Activated CD4-positive, alpha-beta T cell treated with anti-CD3 and anti-CD28 coated beads, Interleukin-2, amount 10 ng/mL, durations not matched to agents 24 days and 14 days (primary cell): ENCODE measurements around the gene CLTC. TPM values are rescaled to one million over a fixed set of nuclear protein-coding genes. Genes with fewer than 3 reads are reported as not detected.

Experiments used
- DNase-seq: peaks from one replicate; pipeline ENCODE4 v3.0.0; 2022
- H3K27ac Mint-ChIP-seq: one replicate; pipeline ENCODE4 v1.8.0; 2022; ENCODE audit warnings: mild to moderate bottlenecking, mixed read lengths
- H3K27me3 Mint-ChIP-seq: one replicate; pipeline ENCODE4 v1.8.0; 2022; ENCODE audit warnings: mixed read lengths
- H3K36me3 Mint-ChIP-seq: one replicate; pipeline ENCODE4 v1.8.0; 2022; ENCODE audit warnings: low read depth, mild to moderate bottlenecking, mixed read lengths
- H3K4me1 Mint-ChIP-seq: one replicate; pipeline ENCODE4 v1.8.0; 2021; ENCODE audit warnings: mixed read lengths
- H3K4me3 Mint-ChIP-seq: one replicate; pipeline ENCODE4 v1.8.0; 2022; ENCODE audit warnings: mild to moderate bottlenecking, moderate library complexity, mixed read lengths
- H3K9me3 Mint-ChIP-seq: one replicate; pipeline ENCODE4 v1.8.0; 2021; ENCODE audit warnings: mixed read lengths
- intact Hi-C: fragments of 100-400 bp; cut with micrococcal nuclease; formaldehyde crosslinking; loops from one replicate; pipeline ENCODE4 v1.15.1; 2023
- total RNA-seq: library from RNA; stranded (reverse); gene quantifications from 2 replicates; pipeline ENCODE4 v1.2.3, GENCODE V29; 2022

Gene CLTC
- total RNA-seq, 1 donor from 2014 or later = 187 TPM

DNA sequence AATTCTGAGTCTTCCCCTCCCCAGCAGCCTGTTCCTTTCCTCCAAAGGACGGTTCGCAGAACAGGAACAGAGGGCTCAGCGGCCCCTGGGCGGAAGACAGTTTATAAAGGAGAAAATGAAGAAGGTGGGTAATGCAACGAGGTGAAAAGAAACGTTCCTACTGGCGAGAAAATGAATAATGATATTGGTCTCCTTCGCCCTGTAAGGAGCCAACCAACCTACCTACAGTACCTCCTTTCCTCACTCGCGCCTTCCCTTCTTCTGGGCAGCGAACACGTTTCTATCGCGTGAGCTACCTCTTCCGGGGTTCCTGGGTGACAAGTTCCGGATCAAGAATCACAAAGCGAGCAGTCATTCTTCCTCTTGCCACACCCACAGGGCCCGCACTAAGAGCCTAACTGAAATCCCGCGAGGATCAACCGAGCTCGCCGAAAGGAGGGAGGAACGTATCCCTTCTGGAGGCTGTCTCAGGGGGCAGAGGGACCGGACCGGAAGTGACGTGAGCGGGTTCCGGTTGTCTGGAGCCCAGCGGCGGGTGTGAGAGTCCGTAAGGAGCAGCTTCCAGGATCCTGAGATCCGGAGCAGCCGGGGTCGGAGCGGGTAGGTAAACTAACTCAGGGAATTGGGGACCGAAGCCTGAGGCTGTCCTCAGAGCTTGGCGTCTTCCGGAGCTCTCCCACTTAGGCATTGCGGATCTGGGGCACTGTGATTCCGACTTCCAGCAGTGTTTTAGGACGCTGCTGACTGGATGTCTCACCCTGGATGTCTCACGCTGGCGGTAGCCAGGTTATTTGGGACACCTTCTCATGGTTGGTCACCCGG, 87.7 kb downstream of the CLTC start, which contains the start of the genes PTRH2 and VMP1:
TSS of gene PTRH2 (minus strand) at position 282 of the 822 bp plus-strand sequence. CDS start 9,452 bp downstream, outside the sequence.
TSS of gene VMP1 (plus strand) at position 506 of the 822 bp plus-strand sequence. CDS start 23,793 bp downstream, outside the sequence.
- H3K4me1 Mint-ChIP-seq = peaks cover 43% of the 10 kb centered on the region
- no peaks in the 10 kb centered on the region for H3K27me3 Mint-ChIP-seq
- intact Hi-C loops = loop anchor here (1.0 to 5.0 kb wide), 4 partner anchors 88 to 1190 kb away; partner anchors contain the start of genes CLTC and TUBD1
- no peaks in the 10 kb centered on the region for H3K9me3 Mint-ChIP-seq
- H3K27ac Mint-ChIP-seq = peak within 1 kb of the TSS; percentile 87
- H3K36me3 Mint-ChIP-seq = peaks cover 36% of the 10 kb centered on the region
- H3K4me3 Mint-ChIP-seq = peak within 1 kb of the TSS; percentile 91
- peak; percentile 98 for DNase-seq

DNA sequence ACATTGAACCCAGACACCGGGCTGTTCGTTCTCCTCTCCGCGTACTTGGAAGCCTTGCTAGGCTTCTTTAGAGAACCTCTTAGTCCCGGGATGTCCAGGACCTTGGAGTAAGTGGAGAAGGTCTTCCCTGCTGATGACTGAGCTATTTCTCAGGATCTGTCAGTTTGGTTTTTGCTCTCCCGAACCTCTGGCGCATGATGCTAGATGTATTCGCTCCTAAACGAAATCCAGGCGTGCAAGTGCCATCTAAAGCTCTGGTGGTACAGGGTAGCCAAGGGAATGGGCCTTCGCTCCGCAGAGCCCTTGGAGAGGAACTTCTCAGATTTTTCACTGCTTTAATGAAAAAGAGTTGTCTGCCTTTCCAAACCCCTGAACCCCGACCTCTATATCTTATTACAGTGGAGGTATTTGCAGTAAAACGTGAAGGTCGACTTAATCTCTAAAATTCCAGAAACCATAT, 88.3 kb downstream of the CLTC start:
- intact Hi-C loops = loop anchor here (1.0 to 5.0 kb wide), 4 partner anchors 89 to 1191 kb away; partner anchors contain the start of genes CLTC and TUBD1
- Mint-ChIP-seq H3K9me3 (no peaks in the 10 kb centered on the region), H3K27me3 (no peaks in the 10 kb centered on the region), H3K4me3 (peak overlapping the region; percentile 91), H3K36me3 (peaks cover 41% of the 10 kb centered on the region), H3K27ac (peak overlapping the region; percentile 87), H3K4me1 (peaks cover 46% of the 10 kb centered on the region)
- no peak for DNase-seq

DNA sequence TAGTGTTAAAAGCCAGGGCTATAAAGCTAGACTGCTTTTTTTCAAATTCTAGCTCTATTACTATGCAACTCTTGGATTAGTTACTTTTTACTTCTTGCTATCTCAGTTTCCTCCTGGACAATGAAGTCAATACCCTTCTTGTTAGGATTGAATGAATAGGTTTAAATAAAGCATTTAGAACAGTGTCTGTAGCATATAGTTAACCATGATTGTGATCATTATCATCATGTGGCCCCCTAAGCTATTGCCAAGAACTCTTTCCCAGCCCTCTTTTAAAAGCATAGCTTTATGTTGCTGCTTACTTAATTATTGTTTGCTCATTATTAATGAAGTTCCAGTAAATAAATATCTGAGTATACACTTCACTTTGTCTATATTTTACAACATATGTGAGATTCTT, 92.2 kb downstream of the CLTC start:
- peaks cover 17% of the 10 kb centered on the region for H3K36me3 Mint-ChIP-seq
- H3K27ac Mint-ChIP-seq = no peak overlapping the region
- intact Hi-C loops = no loop called here
- peaks cover 29% of the 10 kb centered on the region for H3K4me1 Mint-ChIP-seq
- no peaks in the 10 kb centered on the region for H3K27me3 Mint-ChIP-seq
- H3K4me3 Mint-ChIP-seq = no peak overlapping the region
- no peak for DNase-seq
- H3K9me3 Mint-ChIP-seq = no peaks in the 10 kb centered on the region

DNA sequence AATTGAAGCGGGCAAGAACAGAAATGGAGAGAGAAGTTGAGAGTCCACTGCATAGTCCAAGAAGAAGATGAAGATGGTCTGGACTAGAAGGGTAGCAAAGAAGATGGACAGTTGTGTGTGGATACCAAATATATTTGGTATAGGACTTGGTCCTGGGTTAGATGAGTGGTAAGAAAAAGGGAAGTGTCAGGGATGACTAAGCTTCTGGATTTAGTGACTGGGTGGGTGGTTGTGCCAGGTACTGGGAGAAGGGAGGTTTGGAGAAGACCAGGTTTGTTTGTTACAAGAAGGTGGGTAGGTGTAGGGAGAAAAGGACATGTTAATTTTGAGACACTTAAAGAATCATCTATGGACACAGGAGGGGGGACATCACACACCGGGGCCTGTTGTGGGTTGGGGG, 93.2 kb downstream of the CLTC start:
- DNase-seq = no peak
- Mint-ChIP-seq H3K4me1 (peaks cover 29% of the 10 kb centered on the region), H3K27ac (no peak overlapping the region), H3K27me3 (no peaks in the 10 kb centered on the region), H3K9me3 (no peaks in the 10 kb centered on the region), H3K4me3 (no peak overlapping the region), H3K36me3 (peaks cover 11% of the 10 kb centered on the region)
- intact Hi-C loops = no loop called here

DNA sequence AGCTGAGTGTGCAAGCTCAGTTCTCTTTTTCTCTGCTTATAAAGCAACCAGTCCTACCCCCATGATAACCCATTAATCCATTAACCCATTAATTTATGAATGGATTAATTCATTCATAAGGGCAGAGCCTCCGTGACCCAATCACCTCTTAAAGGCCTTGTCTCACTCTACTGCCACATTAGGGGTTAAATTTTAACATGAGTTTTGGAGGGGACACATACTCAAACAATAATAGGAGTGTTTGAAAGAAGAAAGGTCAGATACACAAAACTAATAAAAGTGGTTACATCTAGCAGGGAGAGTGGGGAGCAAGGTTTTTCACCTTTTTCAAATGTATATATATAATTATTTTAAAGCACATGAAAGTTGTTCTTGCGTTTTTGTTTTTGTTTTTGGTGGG, 94.6 kb downstream of the CLTC start:
- Mint-ChIP-seq H3K9me3 (no peaks in the 10 kb centered on the region), H3K36me3 (peaks cover 16% of the 10 kb centered on the region), H3K4me1 (peaks cover 25% of the 10 kb centered on the region), H3K27me3 (no peaks in the 10 kb centered on the region), H3K27ac (no peak overlapping the region), H3K4me3 (no peak overlapping the region)
- intact Hi-C loops = no loop called here
- DNase-seq = no peak

DNA sequence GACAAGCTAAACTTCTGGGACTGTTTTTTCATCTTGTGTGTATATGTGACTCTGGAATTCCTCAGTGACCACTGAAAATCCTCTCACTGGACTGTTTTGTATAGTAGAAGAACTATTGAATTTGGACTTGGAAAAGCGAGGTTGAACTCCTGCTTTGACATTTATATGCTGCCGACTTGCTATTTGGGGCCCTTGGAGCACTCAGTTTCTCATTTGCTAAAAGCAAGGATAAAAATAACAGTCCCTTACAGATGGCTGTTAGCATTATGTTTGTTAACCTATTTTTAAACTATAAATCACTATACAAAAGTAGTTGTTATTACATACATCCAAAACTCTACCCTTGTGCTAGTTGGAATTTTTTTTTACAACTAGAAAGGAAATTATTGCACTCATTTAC, 96.7 kb downstream of the CLTC start:
- no peak overlapping the region for H3K27ac Mint-ChIP-seq
- no peaks in the 10 kb centered on the region for H3K27me3 Mint-ChIP-seq
- H3K4me1 Mint-ChIP-seq = peaks cover 20% of the 10 kb centered on the region

DNA sequence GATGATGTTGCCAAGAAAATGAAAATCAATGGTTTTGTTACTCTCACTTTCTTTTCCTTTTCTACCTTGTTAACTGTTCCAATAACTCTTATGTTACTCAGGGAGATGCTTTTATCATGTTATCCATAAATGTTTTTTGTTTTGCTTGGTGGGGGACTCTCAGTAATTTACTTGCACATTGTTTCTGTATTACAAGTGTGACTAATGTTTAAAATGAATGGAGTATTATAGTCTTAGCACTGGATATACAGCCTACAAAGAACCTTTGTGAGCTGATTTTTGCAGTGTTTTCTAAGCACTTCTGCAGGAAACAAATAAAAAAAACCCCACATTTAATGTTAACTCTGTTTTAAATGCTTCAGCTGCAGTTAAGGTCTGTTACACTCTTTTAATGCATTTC, 99.8 kb downstream of the CLTC start:
- no peak overlapping the region for H3K27ac Mint-ChIP-seq
- H3K4me3 Mint-ChIP-seq = no peak overlapping the region

More for the DNA sequence above, 96.7 kb downstream of the CLTC start:
- no peak for DNase-seq
- Mint-ChIP-seq H3K4me3 (no peak overlapping the region), H3K36me3 (peaks cover 13% of the 10 kb centered on the region), H3K9me3 (no peaks in the 10 kb centered on the region)
- intact Hi-C loops = no loop called here

DNA sequence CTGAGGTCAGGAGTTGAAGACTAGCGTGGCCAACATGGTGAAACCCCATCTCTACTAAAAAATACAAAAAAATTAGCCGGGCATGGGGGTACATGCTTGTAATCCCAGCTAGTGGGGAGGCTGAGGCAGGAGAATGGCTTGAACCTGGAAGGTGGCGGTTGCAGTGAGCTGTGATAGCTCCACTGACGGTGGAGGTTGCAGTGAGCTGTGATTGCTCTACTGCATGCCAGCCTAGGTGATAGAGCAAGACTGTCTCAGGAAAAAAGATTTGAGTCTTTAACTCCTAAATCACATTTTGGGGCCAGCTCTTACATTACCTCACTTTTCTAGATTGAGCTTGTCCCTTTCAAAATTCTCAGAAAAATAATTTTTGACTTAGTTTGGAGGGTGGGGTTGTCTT, 102.9 kb downstream of the CLTC start:
- Mint-ChIP-seq H3K4me3 (no peak overlapping the region), H3K27me3 (no peaks in the 10 kb centered on the region), H3K27ac (no peak overlapping the region), H3K4me1 (peaks cover 9% of the 10 kb centered on the region), H3K9me3 (no peaks in the 10 kb centered on the region), H3K36me3 (peaks cover 7% of the 10 kb centered on the region)
- intact Hi-C loops = no loop called here
- no peak for DNase-seq

More for the DNA sequence above, 99.8 kb downstream of the CLTC start:
- peaks cover 7% of the 10 kb centered on the region for H3K36me3 Mint-ChIP-seq
- no peak for DNase-seq
- intact Hi-C loops = no loop called here
- no peaks in the 10 kb centered on the region for H3K9me3 Mint-ChIP-seq
- no peaks in the 10 kb centered on the region for H3K27me3 Mint-ChIP-seq
- peaks cover 13% of the 10 kb centered on the region for H3K4me1 Mint-ChIP-seq

DNA sequence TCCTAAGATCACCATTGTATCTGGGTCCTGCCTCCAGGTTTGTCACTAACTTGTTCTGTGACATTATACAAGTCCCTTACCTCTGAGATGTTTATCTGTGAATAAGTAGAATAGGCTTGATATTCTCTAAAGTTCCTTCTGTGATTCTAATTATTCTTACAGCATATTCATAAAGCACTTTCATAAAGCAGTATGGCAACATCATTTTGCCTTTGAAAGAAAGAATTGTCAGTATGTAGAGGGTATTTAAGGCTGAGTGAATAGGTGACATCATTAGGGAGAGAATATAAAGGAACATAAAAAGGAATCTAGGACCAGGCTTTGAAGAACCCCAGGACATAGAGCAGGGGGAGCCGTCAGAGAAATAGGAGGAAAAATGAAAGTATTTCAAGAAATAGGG, 103.3 kb downstream of the CLTC start:
- Mint-ChIP-seq H3K9me3 (no peaks in the 10 kb centered on the region), H3K36me3 (peaks cover 7% of the 10 kb centered on the region), H3K4me1 (peaks cover 9% of the 10 kb centered on the region), H3K27ac (no peak overlapping the region), H3K4me3 (no peak overlapping the region), H3K27me3 (no peaks in the 10 kb centered on the region)
- intact Hi-C loops = no loop called here
- no peak for DNase-seq

DNA sequence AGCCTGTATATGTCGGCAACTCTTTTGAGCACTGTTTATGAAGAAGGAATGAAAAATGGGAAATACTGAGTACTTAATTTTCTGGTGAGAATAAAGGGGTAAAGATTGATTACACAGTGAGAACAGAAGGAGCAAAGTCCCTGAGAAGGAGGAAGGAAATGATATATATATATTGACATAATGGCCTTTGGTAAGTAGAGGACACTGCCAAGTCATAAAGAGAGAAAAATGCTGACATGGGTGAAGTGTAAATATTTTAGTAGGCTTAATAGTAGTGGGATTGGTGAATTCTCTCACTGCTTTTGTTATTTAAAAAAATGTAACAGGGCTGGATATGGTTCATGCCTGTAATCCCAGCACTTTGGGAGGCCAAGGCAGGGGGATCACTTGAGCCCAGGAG, 103.9 kb downstream of the CLTC start:
- H3K36me3 Mint-ChIP-seq = peaks cover 5% of the 10 kb centered on the region
- intact Hi-C loops = no loop called here
- no peaks in the 10 kb centered on the region for H3K9me3 Mint-ChIP-seq
- DNase-seq = no peak
- peaks cover 7% of the 10 kb centered on the region for H3K4me1 Mint-ChIP-seq
- H3K27ac Mint-ChIP-seq = no peak overlapping the region
- H3K4me3 Mint-ChIP-seq = no peak overlapping the region
- H3K27me3 Mint-ChIP-seq = no peaks in the 10 kb centered on the region

DNA sequence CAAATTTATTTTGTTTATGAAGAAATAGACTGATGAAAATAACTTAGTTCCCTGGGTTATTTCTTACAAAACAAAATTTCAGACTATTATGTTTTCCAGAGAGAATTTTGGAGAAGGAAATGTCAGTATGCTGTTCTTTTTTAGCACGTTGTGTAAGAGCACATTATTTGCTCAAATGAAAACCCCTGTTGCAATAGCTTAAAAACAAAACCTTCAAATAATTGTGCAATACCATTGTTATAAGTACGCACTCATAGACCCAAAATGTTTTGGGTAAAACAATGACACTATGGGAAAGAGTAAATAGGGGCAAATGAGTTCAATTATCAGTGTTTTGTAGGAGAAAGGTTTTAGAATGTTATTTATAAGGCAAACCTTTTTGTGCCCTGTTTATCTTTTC, 106.0 kb downstream of the CLTC start:
- Mint-ChIP-seq H3K4me3 (no peak overlapping the region), H3K4me1 (peaks cover 7% of the 10 kb centered on the region), H3K27ac (no peak overlapping the region), H3K36me3 (peaks cover 3% of the 10 kb centered on the region), H3K27me3 (no peaks in the 10 kb centered on the region), H3K9me3 (no peaks in the 10 kb centered on the region)
- no peak for DNase-seq
- intact Hi-C loops = no loop called here

DNA sequence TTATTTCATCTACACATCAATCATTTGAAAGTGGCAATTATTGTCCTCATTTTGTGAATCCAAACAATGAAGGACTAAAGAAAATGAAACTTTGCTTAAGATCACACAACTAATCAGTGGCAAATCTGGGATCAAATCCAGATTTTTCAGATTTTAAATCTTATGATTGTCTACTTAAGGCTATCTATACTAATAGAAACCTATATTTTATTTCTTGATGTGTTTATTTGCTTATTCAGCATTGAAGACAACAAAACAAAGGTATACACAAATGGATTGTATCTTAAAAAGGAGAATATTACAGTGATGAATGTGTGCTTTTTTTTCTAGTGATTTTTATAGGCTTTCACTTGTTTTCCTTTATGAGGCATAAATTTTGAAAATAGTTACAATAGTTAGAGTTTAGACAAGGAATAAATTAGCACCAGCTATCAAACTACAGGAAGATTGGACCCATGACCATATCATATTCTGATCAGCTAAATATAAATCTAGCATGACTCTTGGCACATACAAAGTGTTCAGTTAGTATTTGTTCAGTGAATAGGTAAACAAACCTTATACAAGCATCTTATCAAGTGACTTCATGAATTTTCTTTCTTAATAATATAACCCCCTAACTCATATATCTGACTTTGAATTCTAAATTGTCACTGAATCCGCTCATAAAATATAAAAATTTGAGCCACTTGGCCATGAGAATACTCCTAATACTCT, 108.3 kb downstream of the CLTC start:
- Mint-ChIP-seq H3K4me1 (peaks cover 5% of the 10 kb centered on the region), H3K27ac (no peak overlapping the region), H3K4me3 (no peak overlapping the region), H3K9me3 (no peaks in the 10 kb centered on the region), H3K27me3 (no peaks in the 10 kb centered on the region), H3K36me3 (peaks cover 6% of the 10 kb centered on the region)
- DNase-seq = no peak
- intact Hi-C loops = no loop called here

DNA sequence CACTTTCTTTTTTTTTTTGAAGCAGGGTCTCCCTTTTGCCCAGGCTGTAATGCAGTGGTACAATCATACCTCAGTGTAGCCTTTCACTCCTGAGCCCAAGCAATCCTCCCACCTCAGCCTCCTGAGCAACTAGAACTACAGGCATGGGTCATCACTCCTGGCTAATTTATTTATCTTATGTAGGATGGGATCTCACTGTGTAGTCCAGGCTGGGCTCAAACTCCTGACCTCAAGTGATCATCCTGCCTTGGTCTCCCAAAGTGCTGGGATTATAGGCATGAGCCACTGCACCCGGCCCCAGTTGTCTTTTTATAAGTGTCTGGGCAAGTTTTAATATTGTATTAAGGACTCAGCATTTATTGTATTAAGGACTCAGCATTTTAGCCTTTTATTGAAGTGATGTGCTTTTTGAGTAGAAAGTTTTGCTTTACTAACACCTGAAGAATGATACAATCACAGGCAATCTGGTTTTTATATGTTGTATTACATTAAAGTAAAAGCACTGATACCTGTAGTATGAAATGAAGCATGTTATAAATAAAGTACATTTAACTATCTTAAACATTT, 110.7 kb downstream of the CLTC start:
- no peak for DNase-seq
- H3K27me3 Mint-ChIP-seq = no peaks in the 10 kb centered on the region
- peaks cover 14% of the 10 kb centered on the region for H3K36me3 Mint-ChIP-seq
- no peak overlapping the region for H3K27ac Mint-ChIP-seq
- H3K4me1 Mint-ChIP-seq = peaks cover 5% of the 10 kb centered on the region
- no peak overlapping the region for H3K4me3 Mint-ChIP-seq
- intact Hi-C loops = no loop called here
- no peaks in the 10 kb centered on the region for H3K9me3 Mint-ChIP-seq

DNA sequence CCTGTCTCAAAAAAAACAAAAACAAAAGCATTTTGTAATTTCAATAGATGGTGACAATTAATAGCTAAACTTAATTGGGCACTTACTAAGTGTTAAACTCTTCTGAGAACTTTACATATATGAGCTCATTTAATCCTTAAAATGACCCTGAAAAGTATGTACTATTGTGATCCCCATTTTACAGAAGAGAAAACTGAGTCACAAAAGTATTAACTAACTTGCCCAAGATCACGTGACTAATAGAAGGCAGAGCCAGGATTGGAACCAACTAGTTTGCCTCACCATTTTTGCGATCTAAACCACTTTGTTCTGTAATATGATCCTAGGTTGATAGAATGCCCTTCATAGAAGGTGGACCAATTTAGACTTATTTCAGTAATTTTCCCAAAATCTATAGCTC, 114.0 kb downstream of the CLTC start:
- intact Hi-C loops = no loop called here
- DNase-seq = no peak
- peaks cover 25% of the 10 kb centered on the region for H3K36me3 Mint-ChIP-seq
- H3K27ac Mint-ChIP-seq = no peak overlapping the region
- peaks cover 5% of the 10 kb centered on the region for H3K4me1 Mint-ChIP-seq
- no peaks in the 10 kb centered on the region for H3K9me3 Mint-ChIP-seq
- no peaks in the 10 kb centered on the region for H3K27me3 Mint-ChIP-seq
- H3K4me3 Mint-ChIP-seq = no peak overlapping the region
